ENCODE data around the gene NFAM1.

DNA sequence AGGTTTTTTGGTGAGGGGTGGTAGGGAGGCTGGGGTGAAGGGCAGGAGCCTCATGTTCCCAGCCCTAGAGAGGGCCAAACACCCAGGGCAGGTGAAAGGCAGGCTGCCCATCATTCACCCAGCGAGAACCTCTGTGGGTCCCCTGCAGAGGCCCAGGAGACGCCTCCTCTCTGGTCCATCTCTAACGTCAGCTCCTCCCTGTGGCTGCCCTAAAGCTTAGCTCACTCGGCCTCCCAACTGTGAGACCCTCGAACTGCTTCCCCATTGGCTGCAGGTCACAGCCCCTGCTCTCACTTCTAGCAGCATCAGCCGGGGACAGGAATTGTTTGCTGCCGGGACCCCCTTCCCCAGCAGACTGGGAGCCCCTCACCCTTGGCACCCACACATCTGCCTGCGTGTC is 615 bp upstream of the NFAM1 start:
- TF ChIP-seq, protein P1, sequence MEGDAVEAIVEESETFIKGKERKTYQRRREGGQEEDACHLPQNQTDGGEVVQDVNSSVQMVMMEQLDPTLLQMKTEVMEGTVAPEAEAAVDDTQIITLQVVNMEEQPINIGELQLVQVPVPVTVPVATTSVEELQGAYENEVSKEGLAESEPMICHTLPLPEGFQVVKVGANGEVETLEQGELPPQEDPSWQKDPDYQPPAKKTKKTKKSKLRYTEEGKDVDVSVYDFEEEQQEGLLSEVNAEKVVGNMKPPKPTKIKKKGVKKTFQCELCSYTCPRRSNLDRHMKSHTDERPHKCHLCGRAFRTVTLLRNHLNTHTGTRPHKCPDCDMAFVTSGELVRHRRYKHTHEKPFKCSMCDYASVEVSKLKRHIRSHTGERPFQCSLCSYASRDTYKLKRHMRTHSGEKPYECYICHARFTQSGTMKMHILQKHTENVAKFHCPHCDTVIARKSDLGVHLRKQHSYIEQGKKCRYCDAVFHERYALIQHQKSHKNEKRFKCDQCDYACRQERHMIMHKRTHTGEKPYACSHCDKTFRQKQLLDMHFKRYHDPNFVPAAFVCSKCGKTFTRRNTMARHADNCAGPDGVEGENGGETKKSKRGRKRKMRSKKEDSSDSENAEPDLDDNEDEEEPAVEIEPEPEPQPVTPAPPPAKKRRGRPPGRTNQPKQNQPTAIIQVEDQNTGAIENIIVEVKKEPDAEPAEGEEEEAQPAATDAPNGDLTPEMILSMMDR (IDR thresholded peaks at IDR 0.05) = no peak
- TF ChIP-seq POLR2A (IDR thresholded peaks at IDR 0.05) = no peak

All from right lobe of liver (tissue), 4 donors.